Endothelial cell (in vitro differentiated cells): ENCODE data around the gene SIX2. TPM values are rescaled to one million over a fixed set of nuclear protein-coding genes. Genes with fewer than 3 reads are reported as not detected.

ENCODE experiments used
- DNase-seq: peaks from one replicate; pipeline ENCODE4 v3.0.0; 2021; ENCODE audit warnings: low spot score
- H3K27ac Mint-ChIP-seq: one replicate; pipeline ENCODE4 v1.8.0; 2021; ENCODE audit warnings: mixed read lengths, inconsistent platforms; ENCODE audit not compliant: unreplicated experiment
- H3K27me3 Mint-ChIP-seq: one replicate; pipeline ENCODE4 v1.8.0; 2021; ENCODE audit warnings: mild to moderate bottlenecking, moderate library complexity, mixed read lengths, inconsistent platforms; ENCODE audit not compliant: unreplicated experiment
- H3K36me3 Mint-ChIP-seq: one replicate; pipeline ENCODE4 v1.8.0; 2021; ENCODE audit warnings: mild to moderate bottlenecking, low read depth, mixed read lengths, inconsistent platforms; ENCODE audit not compliant: unreplicated experiment
- H3K4me1 Mint-ChIP-seq: one replicate; pipeline ENCODE4 v1.8.0; 2021; ENCODE audit warnings: mild to moderate bottlenecking, mixed read lengths, inconsistent platforms; ENCODE audit not compliant: unreplicated experiment
- H3K4me3 Mint-ChIP-seq: one replicate; pipeline ENCODE4 v1.8.0; 2021; ENCODE audit warnings: mild to moderate bottlenecking, mixed read lengths, inconsistent platforms; ENCODE audit not compliant: unreplicated experiment
- H3K9me3 Mint-ChIP-seq: one replicate; pipeline ENCODE4 v1.8.0; 2021; ENCODE audit warnings: mixed read lengths, inconsistent platforms; ENCODE audit not compliant: unreplicated experiment
- total RNA-seq: library from RNA; stranded (reverse); fragmentation: NEBNext Ultra II Directional; extraction: Animal tissue kit (Norgen Biotek cat#: 25700); gene quantifications from one replicate; pipeline ENCODE4 v1.2.1, GENCODE V29; 2021; ENCODE audit not compliant: unreplicated experiment
- TF ChIP-seq, protein P1 (sequence below): fragments of 200-600 bp; sonication (generic); IDR thresholded peaks from one replicate; pipeline ENCODE4 v1.5.0; 2021; ENCODE audit warnings: antibody characterized with exemption; ENCODE audit not compliant: unreplicated experiment

The SIX2 gene
- total RNA-seq, 1 donor from 2014 or later: 2.0 TPM

DNA sequence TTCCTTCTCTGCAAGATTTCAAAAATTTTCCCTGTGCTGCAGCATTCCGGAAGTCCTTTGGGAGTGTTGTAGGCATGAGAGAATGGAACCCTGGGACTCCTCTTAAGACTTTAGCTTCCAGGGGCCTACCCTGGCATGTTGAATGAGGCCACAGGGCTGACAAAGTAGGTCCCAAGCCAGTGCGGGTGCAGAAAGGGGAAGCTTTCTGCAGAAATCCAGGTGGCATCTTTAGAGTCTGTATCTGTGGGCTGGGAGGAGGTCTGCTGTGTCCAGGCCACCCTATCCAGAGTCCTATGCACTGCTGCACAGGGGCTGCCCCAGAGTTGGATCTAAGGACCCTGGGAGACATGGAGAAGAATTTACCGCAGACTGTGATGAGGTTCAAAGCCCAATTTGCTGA is 1.9 kb upstream of the SIX2 start:
- TF ChIP-seq, protein P1, sequence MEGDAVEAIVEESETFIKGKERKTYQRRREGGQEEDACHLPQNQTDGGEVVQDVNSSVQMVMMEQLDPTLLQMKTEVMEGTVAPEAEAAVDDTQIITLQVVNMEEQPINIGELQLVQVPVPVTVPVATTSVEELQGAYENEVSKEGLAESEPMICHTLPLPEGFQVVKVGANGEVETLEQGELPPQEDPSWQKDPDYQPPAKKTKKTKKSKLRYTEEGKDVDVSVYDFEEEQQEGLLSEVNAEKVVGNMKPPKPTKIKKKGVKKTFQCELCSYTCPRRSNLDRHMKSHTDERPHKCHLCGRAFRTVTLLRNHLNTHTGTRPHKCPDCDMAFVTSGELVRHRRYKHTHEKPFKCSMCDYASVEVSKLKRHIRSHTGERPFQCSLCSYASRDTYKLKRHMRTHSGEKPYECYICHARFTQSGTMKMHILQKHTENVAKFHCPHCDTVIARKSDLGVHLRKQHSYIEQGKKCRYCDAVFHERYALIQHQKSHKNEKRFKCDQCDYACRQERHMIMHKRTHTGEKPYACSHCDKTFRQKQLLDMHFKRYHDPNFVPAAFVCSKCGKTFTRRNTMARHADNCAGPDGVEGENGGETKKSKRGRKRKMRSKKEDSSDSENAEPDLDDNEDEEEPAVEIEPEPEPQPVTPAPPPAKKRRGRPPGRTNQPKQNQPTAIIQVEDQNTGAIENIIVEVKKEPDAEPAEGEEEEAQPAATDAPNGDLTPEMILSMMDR: no peak
- peak overlapping the region; percentile 78 for H3K4me3 Mint-ChIP-seq
- no peaks in the 10 kb centered on the region for H3K9me3 Mint-ChIP-seq
- peaks cover 30% of the 10 kb centered on the region for H3K27me3 Mint-ChIP-seq
- H3K36me3 Mint-ChIP-seq: no peaks in the 10 kb centered on the region
- H3K4me1 Mint-ChIP-seq: peaks cover 25% of the 10 kb centered on the region
- DNase-seq: no peak
- no peak overlapping the region for H3K27ac Mint-ChIP-seq

DNA sequence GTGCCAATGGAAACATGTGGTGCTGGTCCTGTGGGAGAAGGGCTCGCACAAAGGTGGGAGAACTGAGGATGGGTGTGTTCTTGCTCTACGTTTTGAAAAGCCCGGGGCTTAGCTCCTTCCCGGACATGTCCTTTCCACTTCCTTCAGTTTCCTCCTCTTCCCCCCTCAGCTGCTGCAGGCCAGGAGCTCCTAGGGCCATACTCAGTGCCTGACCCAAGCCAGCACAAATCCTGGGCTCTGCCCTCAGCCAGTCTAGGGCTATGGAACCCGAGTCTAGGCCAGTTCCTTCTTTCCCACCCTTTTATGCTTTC is 1.4 kb upstream of the SIX2 start:
- H3K4me1 Mint-ChIP-seq: peaks cover 26% of the 10 kb centered on the region
- peak overlapping the region; percentile 78 for H3K4me3 Mint-ChIP-seq
- no peak for DNase-seq
- no peaks in the 10 kb centered on the region for H3K9me3 Mint-ChIP-seq
- no peaks in the 10 kb centered on the region for H3K36me3 Mint-ChIP-seq
- peaks cover 31% of the 10 kb centered on the region for H3K27me3 Mint-ChIP-seq
- peak overlapping the region; percentile 18 for H3K27ac Mint-ChIP-seq
- TF ChIP-seq, protein P1: no peak

DNA sequence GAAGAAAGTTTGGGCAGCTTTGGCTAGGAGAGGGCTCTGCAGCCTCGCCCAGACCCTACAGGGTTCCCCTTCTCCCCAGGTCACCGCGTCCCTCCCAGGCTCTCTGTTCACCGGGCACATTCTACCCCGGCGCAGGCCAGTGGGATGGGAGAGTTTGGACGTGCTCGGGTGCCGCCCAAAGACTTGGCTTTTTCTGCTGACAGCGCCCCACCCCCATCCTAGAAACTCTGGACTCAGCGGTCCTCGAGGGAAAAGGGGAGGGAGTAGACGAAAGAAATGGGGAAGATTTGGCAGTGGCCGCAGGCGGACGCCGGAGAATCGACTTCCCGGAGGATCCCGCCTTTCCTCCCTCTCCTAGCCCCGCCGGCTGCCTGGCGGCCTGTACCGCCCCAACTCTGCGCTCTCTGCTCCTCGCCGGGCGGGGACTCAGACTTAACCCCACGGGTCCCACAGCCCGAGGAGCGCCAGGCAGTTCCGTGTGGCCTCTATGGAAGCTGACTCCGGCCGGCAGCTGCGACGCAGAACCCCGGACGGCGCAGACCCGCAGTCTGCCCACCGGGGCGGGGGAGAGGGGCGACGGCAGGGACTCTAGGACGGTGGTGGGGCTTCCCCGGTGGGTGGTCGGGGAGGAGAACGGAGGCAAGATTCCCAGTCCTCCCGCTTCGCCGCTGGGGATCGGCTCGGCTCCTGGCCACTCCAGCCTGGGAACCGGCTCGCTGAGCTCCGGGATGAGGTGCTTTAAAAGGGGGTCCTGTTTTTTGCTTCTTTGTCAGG is 863 bp upstream of the SIX2 start:
- Mint-ChIP-seq H3K36me3 (no peaks in the 10 kb centered on the region), H3K4me1 (peaks cover 29% of the 10 kb centered on the region), H3K27ac (no peak overlapping the region), H3K27me3 (peaks cover 34% of the 10 kb centered on the region), H3K9me3 (no peaks in the 10 kb centered on the region), H3K4me3 (peak overlapping the region; percentile 85)
- TF ChIP-seq, protein P1: no peak
- DNase-seq: peak; percentile 47

DNA sequence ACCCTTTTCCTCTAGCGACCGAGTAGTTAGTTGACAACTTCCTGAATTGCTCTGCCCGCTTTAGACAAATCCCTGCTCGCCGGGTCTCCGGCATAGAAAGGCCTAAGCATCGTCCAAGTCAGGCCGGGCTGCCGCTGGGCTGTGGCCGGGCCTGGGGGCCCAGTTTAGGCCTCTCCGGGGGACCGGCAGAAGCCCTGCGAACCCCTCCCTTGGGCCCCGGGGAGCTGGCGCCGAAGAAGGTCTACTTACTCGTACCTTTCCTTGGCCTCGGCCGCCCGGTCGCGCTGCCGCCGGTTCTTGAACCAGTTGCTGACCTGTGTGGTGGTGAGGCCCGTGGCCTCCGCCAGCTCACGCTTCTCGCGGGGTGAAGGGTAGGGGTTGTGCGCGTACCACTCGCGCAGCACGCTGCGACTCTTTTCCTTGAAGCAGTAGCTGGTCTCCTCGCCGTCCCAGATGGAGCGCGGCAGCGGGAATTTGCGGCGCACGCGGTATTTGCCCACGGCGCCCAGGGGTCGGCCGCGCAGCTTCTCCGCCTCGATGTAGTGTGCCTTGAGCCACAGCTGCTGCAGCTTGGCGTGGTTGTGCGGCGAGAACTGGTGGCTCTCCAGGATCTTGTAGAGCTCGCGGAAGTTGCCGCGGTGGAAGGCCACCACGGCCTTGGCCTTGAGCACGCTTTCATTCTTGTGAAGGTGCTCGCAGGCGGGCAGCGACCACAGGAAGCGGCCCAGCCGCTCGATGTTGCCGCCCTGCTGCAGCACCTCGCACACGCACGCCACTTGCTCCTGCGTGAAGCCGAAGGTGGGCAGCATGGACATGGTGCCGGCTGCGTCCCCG is 739 bp downstream of the SIX2 start:
- peak overlapping the region; percentile 54 for H3K4me3 Mint-ChIP-seq

More for the DNA sequence above, 739 bp downstream of the SIX2 start:
- Mint-ChIP-seq H3K27ac (peak overlapping the region; percentile 66), H3K4me1 (peaks cover 37% of the 10 kb centered on the region), H3K9me3 (no peaks in the 10 kb centered on the region), H3K36me3 (no peaks in the 10 kb centered on the region), H3K27me3 (peaks cover 42% of the 10 kb centered on the region)
- DNase-seq: peak; percentile 29
- TF ChIP-seq, protein P1: no peak
